HG02588 (cell line): ENCODE data around the gene RXRA.

Experiments used
- ATAC-seq: cut with Tn5 transposase; IDR thresholded peaks from one replicate; pipeline ENCODE4 v1.9.1; 2021; ENCODE audit warnings: mild to moderate bottlenecking, moderate library complexity; ENCODE audit not compliant: unreplicated experiment

RXRA gene

GRCh38 chr9:134427153-134427782 lies 101.0 kb downstream of the RXRA start:
- no peak for ATAC-seq

- ATAC-seq: no peak
These were observed 102.3 kb downstream of the RXRA start for GRCh38 chr9:134428559-134428958.

GRCh38 chr9:134429007-134429406 lies 102.8 kb downstream of the RXRA start:
- ATAC-seq: no peak

- no peak for ATAC-seq
These were observed 103.2 kb downstream of the RXRA start for GRCh38 chr9:134429481-134429880.

GRCh38 chr9:134431095-134431494 lies 104.8 kb downstream of the RXRA start:
- ATAC-seq: no peak

GRCh38 chr9:134431626-134432025 lies 105.4 kb downstream of the RXRA start:
- ATAC-seq: no peak

GRCh38 chr9:134432471-134432870 lies 106.2 kb downstream of the RXRA start:
- ATAC-seq: no peak

- ATAC-seq: no peak
These were observed 106.8 kb downstream of the RXRA start for GRCh38 chr9:134433101-134433500.

- no peak for ATAC-seq
These were observed 107.9 kb downstream of the RXRA start for GRCh38 chr9:134433909-134434882.

GRCh38 chr9:134434894-134435506 lies 108.7 kb downstream of the RXRA start:
- no peak for ATAC-seq

- ATAC-seq: no peak
These were observed 109.5 kb downstream of the RXRA start for GRCh38 chr9:134435550-134436378.

- no peak for ATAC-seq
These were observed 110.1 kb downstream of the RXRA start for GRCh38 chr9:134436379-134436762.

- no peak for ATAC-seq
These were observed 110.7 kb downstream of the RXRA start for GRCh38 chr9:134436911-134437310.

GRCh38 chr9:134437403-134438194 lies 111.3 kb downstream of the RXRA start:
- ATAC-seq: no peak

GRCh38 chr9:134438195-134438788 lies 112.0 kb downstream of the RXRA start:
- no peak for ATAC-seq

GRCh38 chr9:134439368-134439784 lies 113.1 kb downstream of the RXRA start:
- ATAC-seq: no peak

GRCh38 chr9:134440636-134441226 lies 114.5 kb downstream of the RXRA start:
- no peak for ATAC-seq

GRCh38 chr9:134441227-134442084 lies 115.2 kb downstream of the RXRA start:
- ATAC-seq: no peak
